HG03039 (cell line): ENCODE measurements around the gene CACNA1B.
"Not testable (repeated sequence)": the region's sequence is repeated elsewhere in the genome, so short reads cannot be mapped to it uniquely, and the experiment has no call there.

Experiments
- ATAC-seq: cut with Tn5 transposase; IDR thresholded peaks from one replicate; pipeline ENCODE4 v1.9.1; 2021; ENCODE audit warnings: mild to moderate bottlenecking, moderate library complexity; ENCODE audit not compliant: unreplicated experiment

Gene CACNA1B

DNA sequence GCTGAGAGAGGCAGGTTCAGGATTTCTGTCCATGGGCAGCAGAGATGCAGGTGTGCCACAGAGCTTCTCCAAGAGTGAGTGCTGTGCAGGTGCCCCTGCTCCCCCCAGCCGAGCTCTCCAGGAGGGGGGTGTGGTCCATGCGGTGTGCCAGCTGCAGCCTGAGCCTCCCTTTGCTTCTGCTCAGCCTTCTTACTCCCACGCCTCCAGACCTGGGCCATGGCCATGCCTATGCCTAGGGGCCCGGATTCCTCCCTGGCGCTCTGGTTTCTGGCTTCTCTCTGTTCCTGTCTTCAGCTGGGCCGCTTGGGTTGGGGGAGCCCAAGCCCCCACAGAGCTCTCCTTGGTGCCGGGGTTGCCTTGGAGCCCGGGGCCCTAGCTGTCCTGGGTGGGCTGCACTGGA, 133.3 kb downstream of the CACNA1B start:
- ATAC-seq, result no peak

DNA sequence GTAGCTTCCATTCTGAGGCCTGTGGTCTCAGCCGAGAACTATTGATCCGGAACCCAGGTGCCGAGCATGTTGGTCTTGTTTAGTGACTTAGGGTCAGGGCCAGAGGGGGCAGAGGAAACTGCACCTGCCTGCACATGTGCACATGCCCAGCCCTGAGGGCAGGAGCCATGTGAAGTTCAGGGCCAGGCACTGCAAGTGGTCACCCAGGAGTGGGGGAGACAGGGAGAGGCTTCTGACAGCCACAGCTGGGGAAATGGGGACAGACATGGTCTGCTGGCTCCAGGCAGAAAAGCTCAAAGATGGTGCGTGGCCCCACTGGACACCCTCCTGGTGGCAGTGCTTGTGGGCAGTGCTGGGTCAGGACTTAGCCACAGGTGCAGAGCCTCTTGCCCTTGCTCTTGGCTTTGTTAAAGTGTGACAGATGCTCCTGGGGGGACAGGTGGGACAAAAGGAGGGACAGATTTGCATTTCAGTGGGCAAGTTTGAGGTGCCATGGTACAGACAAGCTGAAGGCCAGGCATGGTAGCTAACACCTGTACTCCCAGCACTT, 134.4 kb downstream of the CACNA1B start:
- ATAC-seq, result no peak

DNA sequence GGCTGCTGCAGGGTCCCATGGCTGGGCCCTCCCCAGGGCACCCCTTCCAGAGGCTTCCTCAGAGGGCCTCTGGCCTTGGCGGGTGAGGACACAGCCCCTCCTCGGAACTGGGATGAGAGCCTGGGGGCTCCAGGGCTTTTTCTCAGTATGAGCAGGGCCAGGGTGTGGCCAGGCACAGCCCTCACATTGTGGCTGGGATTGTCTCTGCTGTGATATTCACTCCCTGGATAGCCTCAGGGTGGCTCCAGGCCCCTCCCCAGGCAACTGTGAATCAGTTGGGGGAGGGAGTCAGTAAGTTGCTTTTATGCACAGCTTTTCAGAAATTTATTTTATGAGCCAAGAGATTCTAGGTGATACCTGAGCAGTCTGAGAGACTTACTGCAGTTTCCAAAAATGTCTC, 135.7 kb downstream of the CACNA1B start:
- no peak for ATAC-seq

GRCh38 chr9:138013836-138014562, 136.4 kb downstream of the CACNA1B start:
- no peak for ATAC-seq

- no peak for ATAC-seq
Observed at GRCh38 chr9:138014563-138014945, 137.0 kb downstream of the CACNA1B start.

GRCh38 chr9:138015021-138015829, 137.6 kb downstream of the CACNA1B start:
- no peak for ATAC-seq

DNA sequence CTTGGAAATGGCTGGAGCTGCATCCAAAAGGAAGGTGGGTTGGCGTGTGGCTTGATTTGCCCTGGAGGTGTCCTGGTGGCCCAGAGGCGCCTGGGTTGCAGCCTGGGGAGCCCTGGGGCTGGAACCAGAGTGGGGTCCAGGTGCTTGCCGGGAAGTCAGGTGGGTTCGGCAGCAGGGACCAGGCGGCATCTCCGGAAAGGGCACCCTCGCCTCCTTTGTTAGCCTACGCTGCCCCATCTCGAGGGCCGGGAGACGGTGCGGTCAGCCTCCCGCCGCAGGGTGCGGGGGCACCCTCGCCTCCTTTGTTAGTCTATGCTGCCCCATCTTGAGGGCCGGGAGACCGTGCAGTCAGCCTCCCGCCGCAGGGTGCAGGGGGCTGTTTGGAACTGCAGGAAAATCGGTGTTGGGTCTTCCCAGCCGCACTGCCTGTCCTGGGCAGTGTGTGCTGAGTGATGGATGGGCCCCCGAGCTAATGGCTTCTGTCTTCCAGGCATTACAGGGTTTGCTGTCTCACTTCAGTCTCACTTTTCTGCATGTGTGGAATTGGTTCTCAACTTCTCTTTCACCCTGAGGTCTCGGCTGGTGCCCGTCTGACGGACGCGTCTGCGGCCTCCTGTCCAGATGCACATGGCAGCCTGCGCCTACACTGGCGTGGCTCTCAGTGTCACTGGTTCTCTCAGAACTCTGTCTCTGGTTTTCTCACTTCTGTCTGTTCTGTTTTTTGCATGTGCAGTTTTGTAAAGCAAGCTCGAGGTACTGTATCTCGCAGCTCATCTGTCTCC, 139.0 kb downstream of the CACNA1B start:
- ATAC-seq, result no peak

GRCh38 chr9:138017200-138017599, 139.6 kb downstream of the CACNA1B start:
- ATAC-seq, result no peak

GRCh38 chr9:138019514-138019913, 141.9 kb downstream of the CACNA1B start:
- not testable (repeated sequence) for ATAC-seq

- ATAC-seq, result no peak
Observed at GRCh38 chr9:138020120-138020794, 142.7 kb downstream of the CACNA1B start.

DNA sequence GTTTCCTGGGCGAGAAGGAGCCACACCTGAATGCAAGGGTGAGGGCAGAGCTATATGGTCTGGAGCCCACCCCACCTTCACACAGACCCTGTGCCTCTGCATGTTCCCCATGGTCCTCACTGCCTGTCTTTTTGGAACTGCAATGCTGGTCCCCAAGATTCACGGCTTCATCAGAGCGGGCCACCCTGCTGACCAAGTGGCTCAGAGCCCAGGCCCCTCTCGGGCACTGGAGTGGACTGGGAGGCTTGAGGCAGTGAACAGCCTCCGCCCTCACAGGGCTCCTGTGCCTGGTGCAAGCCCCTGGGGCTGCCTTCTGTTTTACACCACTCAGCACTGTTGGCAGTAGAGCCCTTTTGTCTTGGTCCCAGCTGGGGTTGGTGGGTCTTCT, 143.2 kb downstream of the CACNA1B start:
- no peak for ATAC-seq

- ATAC-seq, result no peak
Observed at GRCh38 chr9:138021251-138022056, 143.9 kb downstream of the CACNA1B start.

DNA sequence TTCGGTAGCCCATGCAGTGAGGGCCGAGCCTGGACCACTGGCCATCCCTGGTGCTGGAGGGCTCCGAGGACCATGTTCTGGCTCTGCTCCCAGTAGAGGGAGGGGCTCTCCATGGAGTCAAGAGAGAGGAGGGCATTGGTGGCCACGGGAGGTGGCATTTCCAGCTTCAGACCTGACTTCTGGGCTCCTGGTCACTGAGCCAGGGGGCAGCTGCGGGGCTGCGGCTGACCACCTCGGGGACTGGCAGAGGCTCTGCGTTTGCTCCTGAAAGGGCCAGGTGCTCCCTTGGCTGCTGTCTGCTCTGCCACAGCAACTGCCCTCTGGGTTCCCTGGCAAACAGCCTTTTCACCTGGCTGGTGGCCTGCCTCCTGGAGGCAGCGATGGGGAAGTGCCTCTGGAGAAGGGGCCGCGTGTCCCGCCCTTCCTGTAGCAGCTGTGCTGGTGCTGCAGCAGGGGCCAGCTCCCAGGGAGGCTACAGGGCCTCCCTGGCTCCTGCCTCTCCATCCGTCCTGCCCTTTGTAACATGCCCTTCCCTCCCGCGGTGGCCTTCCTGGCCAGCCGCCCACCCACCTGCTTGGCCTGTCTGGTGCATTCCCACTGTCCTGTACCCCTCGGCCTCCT, 144.6 kb downstream of the CACNA1B start:
- ATAC-seq, result no peak

GRCh38 chr9:138022756-138023393, 145.3 kb downstream of the CACNA1B start:
- ATAC-seq, result no peak

DNA sequence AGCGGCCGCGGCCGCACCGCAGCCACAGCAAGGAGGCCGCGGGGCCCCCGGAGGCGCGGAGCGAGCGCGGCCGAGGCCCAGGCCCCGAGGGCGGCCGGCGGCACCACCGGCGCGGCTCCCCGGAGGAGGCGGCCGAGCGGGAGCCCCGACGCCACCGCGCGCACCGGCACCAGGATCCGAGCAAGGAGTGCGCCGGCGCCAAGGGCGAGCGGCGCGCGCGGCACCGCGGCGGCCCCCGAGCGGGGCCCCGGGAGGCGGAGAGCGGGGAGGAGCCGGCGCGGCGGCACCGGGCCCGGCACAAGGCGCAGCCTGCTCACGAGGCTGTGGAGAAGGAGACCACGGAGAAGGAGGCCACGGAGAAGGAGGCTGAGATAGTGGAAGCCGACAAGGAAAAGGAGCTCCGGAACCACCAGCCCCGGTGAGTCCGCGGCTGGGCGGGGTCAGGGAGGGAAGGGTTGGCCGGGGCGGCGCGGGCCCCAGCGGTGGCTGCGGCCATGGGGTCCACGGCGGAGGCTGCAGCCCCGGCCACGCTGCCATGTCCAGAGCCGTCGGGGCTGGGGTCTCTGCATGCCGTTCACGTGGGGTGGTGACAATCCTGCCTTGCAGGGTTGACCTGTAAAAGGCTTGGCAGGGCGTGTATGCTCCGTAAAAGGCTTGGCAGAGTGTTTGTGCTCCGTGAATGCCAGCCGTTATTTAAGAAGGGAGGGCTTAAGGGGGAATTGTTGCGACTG, 146.0 kb downstream of the CACNA1B start:
- ATAC-seq, result no peak

DNA sequence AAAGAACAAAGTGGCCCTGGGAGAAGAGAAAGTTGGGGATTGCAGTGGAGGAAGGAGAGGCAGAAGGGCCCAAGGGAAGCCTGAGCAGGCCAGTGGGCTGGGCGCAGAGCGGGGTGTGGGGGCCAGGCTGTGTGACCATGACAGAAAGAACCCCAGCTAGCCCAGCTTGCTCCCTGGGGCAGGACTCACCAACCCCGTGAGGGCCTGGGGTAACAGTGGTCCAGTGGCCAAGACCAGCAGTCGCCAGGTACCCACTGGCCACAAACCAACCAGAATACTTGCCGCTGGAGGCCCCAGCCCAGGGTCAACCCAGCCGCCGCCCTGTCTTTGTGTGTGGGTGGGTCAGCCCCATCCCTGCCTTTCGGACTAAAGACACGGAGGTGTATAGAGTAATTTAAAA, 146.5 kb downstream of the CACNA1B start:
- no peak for ATAC-seq

- no peak for ATAC-seq
Observed at GRCh38 chr9:138024831-138025291, 147.3 kb downstream of the CACNA1B start.

DNA sequence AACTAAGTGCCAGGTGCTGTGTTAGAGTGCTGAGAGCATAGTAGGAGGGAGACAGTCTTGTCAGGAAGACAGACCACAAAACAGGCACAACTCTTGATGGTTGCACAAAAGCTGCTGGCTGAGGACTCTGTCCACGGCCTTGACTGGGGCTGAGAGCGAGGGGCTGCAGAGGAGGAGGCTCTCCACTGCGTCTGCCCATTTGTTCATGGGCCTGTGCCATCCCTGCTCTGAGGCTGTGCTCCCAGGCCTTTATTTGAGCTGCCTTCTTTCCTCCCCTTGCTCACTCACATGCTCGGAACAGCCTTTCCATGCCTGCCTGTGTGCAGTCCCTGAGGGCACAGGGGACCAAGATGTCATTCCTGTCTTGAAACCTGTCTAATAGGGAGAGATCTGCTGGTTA, 147.8 kb downstream of the CACNA1B start:
- ATAC-seq, result no peak
